Posterior cingulate gyrus (tissue), 11 donors: ENCODE data around the gene F11R.
"Not testable (repeated sequence)": the region's sequence is repeated elsewhere in the genome, so short reads cannot be mapped to it uniquely, and the experiment has no call there.

Source experiments
- DNase-seq, 10 donors: peaks; one replicate each; pipeline versions ENCODE4 v3.0.0 to v3.0.0-alpha.2; 2020 to 2021; ENCODE audit warnings: mixed read lengths in 3 of 10
- intact Hi-C: fragments of 100-400 bp; cut with DNase I; formaldehyde crosslinking; loops from one replicate; pipeline ENCODE4 v1.15.1; 2023

Gene F11R

GRCh38 chr1:161044908-161045735 is 24.2 kb upstream of the F11R start:
- DNase-seq, result peak; percentile 34 to 91 (median 54)
- intact Hi-C loops, result loop anchor here (5.0 kb wide), 3 partner anchors 52 to 87 kb away; partner anchors contain the start of genes DEDD, KLHDC9, NIT1 and PFDN2

DNA sequence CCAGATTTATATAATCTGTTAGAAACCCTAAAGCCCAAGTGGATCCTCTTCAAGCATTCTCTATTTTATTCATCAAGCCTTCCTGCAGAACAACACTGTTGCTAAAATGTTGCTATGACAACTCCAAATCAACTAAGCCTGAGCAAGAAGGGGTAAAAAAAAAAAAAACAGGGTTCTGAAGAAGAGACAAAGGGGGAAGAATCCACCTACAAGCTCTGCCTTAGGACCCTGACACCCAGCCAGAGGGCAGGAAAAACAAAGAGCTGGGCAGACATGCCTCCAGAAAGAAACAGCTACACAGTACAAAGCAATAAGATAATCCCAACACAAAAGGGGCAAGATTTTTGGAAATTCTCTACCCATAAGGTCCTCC is 23.6 kb upstream of the F11R start:
- peak in 1 of 10 donors; percentile 20 for DNase-seq
- intact Hi-C loops, result no loop called here

- DNase-seq, result no peak
- intact Hi-C loops, result no loop called here
These were observed 18.6 kb upstream of the F11R start for GRCh38 chr1:161039546-161039945.

- intact Hi-C loops, result no loop called here
- DNase-seq, result no peak
These were observed 18.2 kb upstream of the F11R start for GRCh38 chr1:161039154-161039545.

DNA sequence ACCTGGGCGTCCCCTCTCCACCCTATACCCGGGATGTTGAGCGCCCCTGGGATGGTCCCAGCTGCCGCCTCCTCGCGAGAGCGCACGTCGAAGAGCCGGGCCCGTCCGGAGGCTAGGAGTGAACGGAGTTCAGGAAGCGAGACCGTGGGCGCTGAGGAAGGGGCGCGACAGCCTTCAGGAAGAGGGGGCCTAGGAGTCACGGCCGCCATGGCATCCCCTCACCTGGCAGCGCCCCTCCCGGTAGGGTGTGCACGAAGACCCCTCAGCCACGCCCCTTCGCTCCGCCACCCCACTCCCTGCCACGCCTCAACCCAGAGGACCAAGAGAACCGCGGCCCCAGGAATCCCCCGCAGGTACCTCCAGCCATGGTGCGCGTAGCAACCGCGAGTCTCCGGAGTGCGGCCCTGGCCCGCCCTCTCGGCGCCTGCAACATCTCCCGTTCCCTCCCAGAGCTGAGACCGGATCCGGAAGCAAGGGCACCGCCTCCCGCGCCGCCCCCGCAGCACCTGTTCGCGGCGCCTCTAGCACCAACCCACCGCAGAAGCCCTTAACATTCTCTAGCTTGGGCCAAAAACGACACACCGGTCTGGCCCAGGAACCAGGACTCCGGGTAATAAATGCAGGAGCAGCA is 17.7 kb upstream of the F11R start, which contains the start of gene TSTD1:
TSTD1 (minus strand) TSS at position 442 of the 631 bp plus-strand sequence; CDS start at position 367, 75 bp downstream.
- DNase-seq, result peak; percentile 20 to 95 (median 66)
- intact Hi-C loops, result no loop called here

GRCh38 chr1:161037661-161038522 is 16.9 kb upstream of the F11R start:
- DNase-seq, result peak in 1 of 10 donors; percentile 65
- intact Hi-C loops, result no loop called here

GRCh38 chr1:161033751-161034150 is 12.8 kb upstream of the F11R start:
- DNase-seq, result no peak
- intact Hi-C loops, result no loop called here

DNA sequence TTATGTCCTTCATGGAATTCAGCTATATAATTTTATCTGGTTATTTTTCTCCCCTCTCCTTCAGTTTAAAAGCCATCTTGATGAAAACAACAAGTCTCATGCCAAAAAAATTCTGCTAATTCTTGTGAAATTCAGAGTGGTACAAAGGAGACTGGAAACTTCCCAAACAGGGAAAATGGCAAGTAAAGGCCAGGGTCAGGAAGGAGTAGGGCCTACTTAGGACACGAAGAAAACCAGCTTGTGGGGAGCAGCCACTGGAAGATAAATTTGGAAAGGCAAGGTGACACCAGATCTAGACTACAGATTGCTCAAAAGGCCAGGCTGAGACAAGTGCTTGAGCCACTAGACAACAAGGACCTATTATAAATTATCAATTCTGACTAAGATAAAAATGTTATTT is 11.5 kb upstream of the F11R start:
- intact Hi-C loops, result no loop called here
- DNase-seq, result no peak

GRCh38 chr1:161031874-161032273 is 10.9 kb upstream of the F11R start:
- no peak for DNase-seq
- intact Hi-C loops, result no loop called here

GRCh38 chr1:161029466-161029865 is 8.5 kb upstream of the F11R start:
- intact Hi-C loops, DNase-seq: not testable (repeated sequence)

DNA sequence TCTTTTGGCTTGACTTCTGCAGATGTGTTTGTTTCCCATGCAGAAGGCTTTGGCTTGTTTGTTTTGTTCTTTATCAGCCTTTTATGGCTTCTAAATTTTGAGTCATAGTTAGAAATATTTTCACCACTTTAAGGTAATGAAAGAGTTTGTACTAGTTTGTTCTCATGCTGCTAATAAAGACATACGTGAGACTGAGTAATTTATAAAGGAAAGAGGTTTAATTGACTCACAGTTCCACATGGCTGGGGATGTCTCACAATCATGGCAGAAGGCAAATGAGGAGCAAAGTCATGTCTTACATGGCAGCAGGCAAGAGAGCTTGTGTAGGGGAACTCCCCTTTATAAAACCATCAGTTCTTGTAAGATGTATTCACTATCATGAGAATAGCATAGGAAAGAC is 6.0 kb upstream of the F11R start:
- not testable (repeated sequence) for DNase-seq

DNA sequence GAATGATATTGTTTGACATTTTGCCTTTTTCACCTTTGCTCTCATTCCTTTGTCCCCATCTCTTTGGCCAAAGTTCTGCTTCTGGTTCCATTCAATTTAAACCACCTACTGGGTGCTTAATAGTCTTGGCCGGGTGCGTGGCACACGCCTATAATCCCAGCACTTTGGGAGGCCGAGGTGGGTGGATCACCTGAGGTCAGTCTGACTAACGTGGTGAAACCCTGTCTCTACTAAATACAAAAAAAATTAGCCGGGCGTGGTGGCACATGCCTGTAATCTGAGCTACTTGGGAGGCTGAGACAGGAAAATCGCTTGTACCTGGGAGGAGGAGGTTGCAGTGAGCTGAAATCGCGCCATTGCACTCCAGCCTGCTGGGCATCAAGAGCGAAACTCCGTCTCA is 1.5 kb upstream of the F11R start:
- DNase-seq, intact Hi-C loops: not testable (repeated sequence)

More for the DNA sequence above, 6.0 kb upstream of the F11R start:
- intact Hi-C loops, result not testable (repeated sequence)

GRCh38 chr1:161021970-161022353 is 1.0 kb upstream of the F11R start:
- intact Hi-C loops, result no loop called here
- DNase-seq, result no peak

GRCh38 chr1:161021165-161021969 is 415 bp upstream of the F11R start:
- intact Hi-C loops, result no loop called here

GRCh38 chr1:161019751-161020495 is 1.0 kb downstream of the F11R start:
- intact Hi-C loops, result no loop called here
- DNase-seq, result no peak

More at GRCh38 chr1:161021165-161021969, 415 bp upstream of the F11R start:
- DNase-seq, result peak; percentile 27 to 94 (median 60)

- DNase-seq, intact Hi-C loops: not testable (repeated sequence)
These were observed 1.8 kb downstream of the F11R start for GRCh38 chr1:161019111-161019660.

DNA sequence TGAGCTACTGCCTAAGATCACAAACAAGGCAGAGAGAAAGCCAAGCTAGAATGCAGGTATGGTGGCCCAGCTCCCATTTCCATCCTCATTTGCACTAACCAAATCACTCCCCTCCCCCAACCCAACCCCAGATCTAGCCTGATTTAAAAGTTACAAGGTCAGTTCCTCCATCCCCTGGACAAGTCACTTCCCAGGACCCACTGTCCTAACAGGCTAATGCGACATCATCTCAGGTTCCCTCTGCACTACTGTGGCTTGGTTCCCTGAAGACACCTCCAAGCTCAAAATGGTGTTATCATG is 2.4 kb downstream of the F11R start:
- intact Hi-C loops, result no loop called here
- DNase-seq, result no peak

DNA sequence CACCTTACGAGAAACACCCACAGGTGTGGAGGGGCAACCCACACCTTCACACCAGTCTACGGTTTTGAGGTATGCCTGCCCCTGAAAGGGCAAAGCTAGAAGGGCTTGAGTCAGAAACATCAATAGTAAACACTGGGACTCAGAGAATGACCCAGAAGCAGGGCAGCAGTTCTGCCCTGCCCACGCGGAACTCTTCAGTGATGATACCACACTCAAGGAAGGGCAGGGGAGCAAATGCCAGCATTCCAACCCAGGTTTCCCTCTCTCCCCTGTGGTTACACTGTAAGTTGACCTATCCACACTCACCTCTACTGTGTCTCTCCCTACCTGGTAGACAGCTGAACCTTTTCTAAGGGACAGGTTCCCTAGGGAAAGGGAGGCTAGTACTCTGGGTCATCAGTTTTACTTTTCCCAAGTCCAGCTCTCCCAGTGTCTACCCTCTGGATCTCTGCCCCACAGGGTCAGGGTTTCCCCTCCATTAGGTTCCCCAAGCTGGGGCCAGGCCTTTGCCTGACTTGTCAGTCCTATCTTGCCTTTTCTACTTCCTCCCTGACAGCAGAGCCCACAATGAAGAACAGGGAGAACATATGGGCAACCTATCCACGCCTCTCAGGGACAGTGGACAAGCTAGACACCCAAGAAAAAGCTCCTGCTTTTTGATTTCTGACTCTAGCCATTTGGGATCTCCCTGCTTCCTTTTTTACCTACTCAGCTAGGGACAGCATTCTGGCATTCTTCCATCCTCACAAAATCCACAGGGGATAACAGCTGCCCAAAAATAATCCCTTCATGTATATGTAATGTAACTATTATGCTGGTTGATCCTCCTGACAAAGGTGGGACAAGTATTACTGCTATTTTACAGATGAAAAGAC is 3.0 kb downstream of the F11R start:
- intact Hi-C loops, result no loop called here
- no peak for DNase-seq
